ENCODE results near the gene SUV39H1.
A peak's percentile ranks its signal among the peaks of the same experiment; 100 is the strongest.
"Not testable (repeated sequence)": the region's sequence is repeated elsewhere in the genome, so short reads cannot be mapped to it uniquely, and the experiment has no call there.

SUV39H1 gene

DNA sequence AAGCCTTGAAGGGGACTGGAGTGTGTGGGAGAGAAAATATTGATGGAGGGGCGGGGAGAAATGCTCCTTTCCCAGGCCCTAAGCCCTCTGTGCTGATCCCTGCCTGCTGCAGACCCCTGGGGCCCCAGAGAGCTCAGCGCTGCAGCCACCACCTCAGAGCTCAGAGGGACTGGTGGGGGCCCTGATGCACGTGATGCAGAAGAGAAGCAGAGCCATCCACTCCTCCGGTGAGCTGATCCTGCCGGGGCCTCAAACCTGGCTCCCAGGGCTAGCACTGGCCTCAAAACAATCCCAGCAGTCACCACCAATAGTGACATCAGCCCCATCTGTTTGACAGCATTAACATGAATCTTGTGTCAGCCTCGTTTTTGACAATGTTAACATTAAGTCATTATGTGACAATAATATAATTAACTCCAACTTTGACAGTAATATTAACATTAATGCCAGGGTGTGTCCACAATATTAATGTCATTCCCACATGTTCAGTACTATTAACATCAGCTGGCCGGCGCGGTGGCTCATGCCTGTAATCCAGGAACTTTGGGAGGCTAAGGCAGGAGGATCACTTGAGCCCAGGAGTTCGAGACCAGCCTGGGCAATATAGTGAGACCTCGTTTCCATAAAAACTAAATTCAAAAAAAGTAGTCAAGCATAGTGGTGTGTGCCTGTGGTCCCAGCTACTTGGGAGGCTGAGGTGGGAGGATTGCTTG is 7.2 kb upstream of the SUV39H1 start:
- no peak for DNase-seq

DNA sequence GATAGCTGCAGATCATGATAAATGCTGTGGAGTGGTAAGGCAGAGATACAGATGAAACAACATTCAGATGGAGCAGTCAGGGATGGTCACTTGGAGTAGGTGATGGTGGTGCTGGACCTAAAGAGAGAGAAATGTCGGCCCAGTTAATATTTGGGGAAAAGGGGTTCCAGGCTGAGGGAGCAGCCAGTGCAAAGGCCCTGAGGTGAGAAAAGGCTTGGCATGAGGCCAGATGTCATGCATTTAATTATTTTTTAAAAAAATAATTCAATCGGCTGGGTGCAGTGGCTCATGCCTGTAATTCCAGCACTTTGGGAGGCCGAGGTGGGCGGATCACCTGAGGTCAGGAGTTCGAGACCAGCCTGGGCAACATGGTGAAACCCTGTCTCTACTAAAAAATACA is 4.8 kb upstream of the SUV39H1 start:
- not testable (repeated sequence) for DNase-seq

DNA sequence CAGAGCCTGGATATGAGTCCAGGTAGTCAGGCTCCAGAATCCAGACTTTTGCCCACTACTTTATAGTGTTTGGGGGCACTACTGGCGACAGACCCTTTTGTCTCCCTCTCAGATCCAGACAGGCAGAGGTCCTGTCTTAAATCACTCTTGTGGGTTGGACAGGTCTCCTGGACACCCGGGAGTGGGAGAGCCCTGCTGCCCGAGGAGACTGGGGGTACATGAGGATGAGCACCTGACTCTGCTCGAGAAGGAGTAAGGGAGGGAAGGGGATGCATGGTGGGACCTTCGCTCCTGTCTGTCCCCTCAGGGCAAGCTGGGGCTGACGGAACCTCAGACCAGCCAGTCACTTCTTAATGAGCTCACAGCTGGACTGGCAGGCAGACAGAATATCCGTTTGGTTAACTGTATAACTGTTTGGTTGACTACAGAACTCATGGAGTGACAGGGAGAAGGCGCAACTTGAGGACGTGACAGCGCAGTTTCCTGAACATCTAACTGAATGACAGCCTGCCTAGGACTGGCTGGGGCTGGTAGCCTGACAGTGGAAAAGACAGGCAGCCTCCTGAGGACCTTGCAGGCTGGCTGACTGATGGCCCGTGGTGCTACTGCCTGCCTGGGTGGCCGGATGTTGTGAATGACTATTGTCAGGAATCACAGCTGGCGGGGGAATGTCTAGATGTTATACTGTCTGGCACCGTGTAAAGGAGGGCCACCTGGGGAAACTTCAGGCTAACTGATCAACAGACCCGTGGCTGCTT is 1.6 kb upstream of the SUV39H1 start:
- no peak for DNase-seq

DNA sequence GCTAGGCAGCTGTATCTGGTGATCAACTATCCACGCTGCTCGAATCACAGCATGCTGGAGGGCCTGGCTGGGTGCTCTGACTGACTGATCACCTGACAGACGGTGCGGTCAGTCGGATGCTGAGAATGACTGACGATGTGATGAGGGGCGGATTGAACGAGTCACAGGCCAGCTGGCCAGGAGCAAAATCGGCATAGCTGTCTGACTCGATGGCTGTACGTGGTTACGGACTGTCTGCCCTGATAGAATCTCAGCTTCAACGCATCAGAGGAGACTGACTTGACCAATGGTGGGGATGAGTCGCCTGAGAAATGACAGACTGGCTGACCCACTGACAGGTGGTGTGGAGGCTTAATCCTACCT is 1.0 kb upstream of the SUV39H1 start:
- DNase-seq, result no peak

DNA sequence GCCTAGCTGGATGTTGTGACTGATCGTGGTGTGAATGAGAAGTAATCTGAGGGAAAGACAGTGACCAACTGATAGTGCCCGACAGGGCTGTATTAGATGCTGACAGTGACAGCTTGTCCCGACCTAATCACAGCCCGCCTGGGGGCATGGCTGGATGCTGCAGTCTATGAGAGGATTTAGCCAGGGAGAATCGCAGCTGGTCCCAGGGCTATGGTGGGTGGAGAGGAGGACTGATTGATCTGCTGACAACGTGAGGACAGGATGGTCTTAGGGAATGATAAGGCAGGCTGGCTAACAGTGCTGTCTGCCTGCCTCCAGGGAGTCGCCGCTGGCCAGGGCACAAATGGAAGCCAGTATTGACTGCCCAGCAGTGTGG is 621 bp upstream of the SUV39H1 start:
- no peak for DNase-seq

DNA sequence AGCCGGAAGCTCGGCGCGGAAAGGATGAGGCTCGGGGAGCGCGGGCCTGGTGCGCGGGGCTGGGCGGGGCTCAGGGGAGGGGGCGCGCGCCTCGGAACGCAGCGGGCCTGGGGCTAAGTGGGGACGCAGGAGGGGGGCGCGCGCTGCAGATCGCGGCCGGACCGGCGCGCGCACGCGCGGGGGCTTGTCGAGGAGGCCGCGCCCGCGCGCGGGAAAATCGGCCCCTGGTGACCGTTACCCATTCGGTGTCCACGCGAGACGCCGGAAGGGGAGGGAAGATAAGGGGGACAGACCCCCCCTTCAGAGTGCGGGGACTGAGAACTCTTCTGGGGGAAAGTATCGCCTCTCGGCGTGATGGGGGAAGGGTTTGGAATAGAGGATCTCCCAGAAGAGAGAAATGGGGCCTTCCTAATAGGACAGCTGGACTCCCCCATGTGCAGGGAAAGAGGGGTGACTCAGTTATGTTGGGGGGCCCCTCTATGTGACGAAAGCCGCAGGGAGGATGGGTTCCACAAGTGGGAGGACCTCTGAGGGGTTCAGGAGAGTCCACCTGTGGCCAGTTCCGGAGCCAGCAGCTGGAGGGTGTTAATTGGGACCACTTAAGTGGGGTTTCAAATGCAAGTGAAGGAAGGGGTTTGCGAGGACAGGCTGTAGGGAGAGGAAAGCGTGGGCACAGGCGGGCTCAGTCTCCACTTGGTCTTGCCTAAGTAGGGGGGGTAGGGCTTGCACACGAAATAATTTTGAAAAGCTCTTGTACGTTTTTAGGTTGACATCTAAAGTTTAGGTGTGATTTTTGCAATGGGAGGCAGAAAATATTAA is 584 bp downstream of the SUV39H1 start:
- DNase-seq, result peak; percentile 30

DNA sequence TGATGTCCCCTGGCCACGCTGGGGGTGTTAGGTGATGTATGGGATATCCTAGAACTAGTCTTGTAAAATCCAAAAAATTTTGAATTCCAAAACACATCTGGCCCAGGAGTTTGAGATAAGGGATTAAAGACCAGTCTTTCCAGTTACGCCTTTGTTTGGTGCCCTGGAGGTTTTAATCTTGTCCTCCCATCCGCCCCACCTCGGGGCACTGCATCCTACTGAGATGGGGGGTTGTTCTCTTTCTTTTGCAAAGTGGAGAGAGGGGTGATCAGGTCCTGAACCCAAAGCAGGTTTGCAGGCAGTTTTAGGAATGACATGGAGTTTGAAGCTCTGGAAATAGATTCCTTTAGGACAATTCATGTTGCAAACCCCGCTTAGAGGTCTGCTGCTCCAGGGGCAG is 1.8 kb downstream of the SUV39H1 start:
- no peak for DNase-seq

DNA sequence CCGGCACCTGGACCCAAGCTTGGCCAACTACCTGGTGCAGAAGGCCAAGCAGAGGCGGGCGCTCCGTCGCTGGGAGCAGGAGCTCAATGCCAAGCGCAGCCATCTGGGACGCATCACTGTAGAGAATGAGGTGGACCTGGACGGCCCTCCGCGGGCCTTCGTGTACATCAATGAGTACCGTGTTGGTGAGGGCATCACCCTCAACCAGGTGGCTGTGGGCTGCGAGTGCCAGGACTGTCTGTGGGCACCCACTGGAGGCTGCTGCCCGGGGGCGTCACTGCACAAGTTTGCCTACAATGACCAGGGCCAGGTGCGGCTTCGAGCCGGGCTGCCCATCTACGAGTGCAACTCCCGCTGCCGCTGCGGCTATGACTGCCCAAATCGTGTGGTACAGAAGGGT is 3.7 kb downstream of the SUV39H1 start:
- no peak for DNase-seq

DNA sequence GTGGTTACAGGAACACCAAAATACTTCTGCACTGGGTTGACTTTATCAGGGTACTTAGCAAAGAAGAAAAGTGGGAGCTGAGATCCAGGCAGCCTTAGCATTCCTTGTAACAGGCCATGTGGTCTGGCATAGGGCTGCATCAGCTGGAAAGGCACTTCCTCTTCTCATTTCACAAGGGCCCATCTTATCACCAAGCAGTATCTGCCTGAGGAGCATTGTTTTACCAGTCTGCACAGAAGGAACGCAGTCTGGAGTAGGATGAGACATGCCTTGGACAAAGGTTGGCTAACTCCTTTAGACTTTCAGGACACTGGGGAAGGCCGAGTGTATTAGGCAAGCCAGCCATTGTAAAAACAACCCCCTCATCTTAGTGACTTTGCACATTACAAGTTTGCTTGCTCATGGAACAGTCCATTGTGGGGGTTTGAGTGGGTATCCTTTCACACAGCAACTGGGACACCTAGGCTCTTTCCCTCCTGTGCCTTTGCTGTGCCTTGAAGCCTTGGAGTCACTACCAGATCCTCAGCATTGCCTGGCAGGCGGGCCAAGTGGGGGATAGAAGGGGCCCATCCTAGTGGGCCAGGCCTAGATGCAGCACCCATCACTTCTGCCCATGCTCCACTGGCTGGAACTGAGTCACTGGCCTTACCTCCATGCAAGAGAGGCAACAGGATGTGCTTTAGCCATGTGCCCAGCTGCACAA is 4.6 kb downstream of the SUV39H1 start:
- no peak for DNase-seq

DNA sequence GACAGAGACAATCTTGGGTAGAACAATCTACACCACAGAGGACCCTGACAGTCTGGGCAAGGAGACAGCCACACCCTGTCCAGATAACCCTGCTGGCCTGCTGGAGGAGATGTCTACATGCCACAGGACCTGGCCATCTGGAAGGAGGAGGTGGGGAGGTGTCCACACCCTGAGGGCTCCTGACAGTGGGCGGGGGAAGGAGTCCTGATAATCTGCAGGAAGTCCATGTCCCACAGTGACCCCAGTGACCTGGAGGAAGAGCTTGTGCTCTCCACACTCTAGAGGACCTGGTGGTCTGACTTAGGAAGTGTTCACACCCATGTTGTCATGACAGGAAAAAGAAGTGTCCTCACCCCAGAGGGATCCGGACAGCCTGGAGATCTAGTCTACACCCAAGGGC is 5.5 kb downstream of the SUV39H1 start:
- no peak for DNase-seq

DNA sequence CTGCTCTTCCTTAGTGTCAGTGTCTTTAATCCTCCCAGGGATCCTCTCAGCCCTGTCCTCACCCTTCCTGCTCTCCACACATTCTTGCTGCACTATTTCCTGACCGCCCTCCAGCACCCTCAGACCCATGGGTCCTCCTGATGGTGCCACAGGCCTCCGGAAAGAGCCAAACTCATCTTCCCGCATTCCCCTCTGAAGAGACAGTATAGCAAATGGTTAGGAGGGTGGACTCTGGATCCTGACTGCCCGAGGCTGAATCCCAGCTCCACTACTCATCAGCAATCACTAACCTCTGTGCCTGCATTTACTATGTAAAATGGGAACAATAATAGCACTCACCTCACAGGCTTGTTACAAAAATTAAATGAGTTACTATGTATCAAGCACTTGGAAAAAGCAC is 6.2 kb downstream of the SUV39H1 start:
- no peak for DNase-seq

DNA sequence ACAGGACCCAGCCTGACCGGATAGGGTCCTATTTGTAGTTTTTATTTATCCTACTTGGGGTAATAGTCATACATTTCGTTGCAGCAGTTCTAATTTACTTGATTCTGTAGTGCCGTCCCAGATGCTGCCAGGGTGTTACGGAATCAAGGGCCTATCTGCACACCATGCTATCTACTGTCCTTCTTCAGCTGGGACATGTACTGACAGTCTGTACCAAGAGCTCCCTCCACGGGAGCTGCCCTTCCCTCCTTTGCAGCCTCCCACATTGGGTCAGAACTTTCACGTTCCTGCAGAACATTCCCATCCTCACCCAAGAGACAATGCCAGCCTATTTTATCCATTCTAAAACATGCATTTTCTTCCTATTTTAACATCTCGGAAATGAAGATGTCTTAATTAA is 6.7 kb downstream of the SUV39H1 start:
- DNase-seq, result no peak

DNA sequence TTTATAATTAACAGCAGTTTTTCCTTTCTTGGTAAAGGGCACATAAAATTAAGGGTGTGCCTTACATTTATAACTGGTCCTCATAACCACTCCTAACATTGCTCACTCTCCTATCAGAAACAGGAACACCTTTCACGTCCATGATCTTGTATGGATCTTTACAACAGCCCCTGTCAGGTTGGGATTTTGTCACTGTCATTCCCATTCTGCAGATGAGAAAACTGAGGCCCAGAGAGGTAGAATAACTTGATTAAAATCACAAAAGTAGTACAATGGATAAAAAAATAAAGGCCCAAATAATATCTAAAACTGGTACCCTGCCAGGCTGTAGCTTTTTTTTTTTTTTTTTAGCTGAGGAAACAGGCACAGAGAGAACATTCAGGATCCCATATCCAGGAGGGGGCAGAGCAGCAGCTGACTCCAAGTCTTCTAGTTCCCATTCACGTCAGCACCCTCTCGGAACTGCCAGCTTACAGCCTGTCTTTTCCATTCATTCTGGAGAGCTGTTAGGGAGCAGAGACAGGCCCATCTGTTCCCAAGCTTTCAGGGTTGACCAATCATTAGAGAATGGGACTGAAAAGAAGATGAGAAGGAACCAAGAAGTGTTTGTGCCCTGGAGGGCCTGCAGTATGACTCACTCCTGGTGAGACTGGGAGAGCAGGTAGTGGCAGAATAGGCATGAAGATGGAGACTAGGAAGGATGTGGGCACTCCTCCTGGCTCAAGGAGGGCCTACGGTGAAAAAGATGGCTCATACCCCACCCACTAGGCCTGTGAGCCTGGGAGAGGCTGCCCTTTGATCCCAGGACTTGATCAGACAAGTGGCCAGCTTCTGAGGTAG is 7.3 kb downstream of the SUV39H1 start:
- DNase-seq, result no peak

DNA sequence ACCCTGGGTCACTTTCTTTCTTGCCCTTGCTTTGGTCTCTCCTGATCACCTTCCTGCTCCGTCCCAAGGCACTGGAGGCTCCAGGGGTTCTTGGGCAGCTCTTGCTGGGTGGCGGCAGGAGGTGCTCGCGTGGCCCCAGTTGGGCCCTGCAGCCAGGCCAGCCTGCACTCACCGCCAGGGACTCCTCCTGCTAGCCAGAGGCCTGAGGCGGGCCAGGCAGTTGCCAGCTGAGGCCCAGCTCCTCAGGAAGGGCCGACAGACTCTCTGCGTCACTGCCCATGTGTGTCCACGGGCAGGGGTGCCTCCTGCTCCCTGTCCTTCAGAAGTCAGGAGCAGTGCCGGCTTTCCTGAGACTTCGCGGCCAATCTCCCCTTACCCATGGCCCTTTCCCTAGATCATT is 9.3 kb downstream of the SUV39H1 start:
- DNase-seq, result no peak

DNA sequence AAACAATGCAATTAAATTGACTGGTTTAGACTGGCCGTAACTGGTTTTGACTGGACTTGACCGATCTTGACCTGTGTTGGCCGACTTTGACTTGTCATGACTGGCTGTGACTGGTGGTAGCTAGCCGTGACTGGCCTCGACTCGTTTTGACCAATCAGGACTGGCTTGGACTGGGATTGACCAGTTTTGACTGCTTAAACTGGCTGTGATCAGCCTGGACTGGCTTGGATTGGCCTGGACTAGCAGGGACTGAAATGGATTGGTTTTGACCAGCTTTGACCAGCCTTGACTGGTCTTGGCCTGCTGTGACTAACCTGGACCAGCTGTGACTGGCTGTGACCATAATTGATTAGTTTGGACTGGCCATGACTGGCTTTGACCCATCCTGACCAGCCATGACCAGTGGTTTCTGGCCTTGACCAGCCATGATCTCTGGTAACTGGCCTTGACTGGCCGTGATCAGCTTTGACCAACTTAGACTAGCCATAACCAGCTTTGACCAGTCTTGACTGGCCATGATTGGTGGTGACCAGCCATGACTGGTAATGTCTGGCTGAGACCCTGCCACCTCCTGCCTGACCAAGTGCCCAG is 13.1 kb downstream of the SUV39H1 start:
- DNase-seq, result no peak

DNA sequence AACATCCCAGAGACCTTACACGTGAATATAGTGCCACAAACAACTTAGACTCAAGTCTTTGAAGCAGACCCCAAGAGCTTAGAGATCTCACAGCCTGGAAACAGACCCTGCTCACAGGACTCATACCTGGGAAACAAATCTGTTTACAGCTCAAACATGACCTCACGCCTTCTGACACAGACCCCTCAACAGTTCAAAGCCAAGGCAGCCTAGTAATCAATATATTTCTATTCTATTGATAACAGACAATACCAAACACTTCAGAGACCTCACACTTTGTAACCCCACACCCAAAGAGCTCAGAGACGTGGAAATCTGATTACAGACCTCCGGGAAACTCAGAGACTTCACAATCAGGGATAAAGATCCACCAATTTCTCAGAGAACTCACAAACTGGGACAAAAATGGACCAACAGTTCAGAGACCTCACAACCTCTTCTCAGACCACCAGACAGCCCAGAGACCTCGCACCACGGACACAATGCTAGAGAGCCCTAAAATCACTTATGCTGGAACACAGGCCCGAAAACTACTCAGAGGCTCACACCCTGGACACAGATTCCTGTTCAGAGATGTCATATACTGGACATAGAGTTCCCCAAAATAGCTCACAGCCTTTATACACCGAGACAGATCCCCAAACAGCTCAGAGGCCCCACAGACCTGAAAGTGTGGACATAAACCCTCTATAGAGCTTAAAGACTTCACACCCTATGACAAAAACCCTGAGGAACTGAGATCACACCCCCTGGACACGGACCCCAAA is 14.8 kb downstream of the SUV39H1 start:
- no peak for DNase-seq

DNA sequence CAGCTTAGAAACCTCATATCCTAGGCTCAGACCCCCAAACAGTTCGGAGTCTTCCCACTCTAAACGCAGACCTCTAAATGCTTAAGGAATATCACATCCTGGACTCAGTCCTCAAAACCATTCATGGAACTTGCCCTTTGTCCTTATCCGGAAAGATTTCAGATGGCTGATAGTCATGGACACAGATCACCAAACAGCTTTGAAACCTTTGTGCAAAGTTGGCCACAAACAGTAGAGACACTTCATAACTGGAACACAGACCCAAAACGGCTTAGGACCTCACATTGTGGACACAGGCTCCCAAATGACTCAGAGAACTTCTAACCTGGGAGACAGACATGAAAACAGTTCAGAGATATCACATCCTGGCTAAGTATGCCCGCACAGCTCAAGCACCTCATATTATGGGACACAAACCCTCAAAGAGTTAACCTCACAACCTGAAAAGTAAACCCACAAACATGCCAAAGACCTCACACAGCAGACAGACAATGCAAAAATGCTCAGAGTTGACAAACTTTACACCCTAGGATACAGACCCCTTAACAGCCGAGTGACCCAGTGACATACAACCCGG is 15.5 kb downstream of the SUV39H1 start:
- no peak for DNase-seq

DNA sequence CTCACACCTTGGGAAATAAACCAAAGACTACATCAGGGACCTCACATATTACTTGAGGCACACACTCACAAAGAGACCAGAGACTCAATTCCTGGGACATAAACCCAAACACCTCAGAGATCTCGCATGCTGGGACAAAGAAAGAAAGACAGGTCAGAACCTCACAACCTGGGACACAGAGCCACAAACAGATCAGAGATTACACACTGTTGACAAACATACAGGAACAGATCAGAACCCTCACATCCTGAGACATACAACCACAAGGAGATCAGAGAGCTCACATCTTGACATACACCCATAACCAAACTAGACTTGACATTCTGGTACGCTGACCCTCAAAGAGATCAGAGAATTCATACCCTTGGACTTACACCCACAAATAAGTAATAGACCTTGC is 17.3 kb downstream of the SUV39H1 start:
- DNase-seq, result no peak

DNA sequence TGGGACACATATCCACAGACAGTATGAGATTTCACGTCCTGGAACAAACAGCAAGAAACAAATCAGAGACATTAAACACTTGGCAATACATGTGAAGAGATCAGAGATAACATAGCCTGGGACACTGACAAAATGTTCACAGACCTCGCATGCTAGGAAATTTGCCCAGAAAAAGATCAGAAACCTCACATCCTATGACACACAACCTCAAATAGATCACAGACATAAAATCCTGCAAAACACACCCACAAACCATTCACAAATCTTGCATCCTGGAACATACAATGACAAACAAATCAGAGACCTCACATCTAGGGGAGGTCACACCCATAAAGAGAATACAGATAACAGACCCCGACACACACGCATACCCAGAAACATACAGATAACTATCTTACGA is 18.0 kb downstream of the SUV39H1 start:
- DNase-seq, result no peak

DNA sequence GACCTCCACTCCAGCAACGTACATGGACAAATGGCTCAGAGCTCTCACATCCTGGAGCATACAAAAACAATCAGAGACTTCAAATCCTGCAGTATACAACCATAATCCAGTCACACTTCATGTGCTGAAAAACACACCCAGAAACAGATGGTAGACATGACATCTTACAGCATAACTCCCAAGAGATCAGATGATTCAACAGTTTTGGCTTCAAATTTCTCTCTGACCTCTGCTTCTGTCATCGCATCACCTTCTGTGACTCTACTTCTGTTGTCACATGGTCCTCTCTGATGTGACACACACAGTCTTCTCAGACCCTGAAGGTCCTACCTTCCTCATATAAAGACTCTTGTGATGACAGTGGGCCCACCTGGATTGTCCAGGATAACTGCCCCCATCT is 18.5 kb downstream of the SUV39H1 start:
- DNase-seq, result no peak

Data from stimulated activated CD4-positive, alpha-beta T cell treated with anti-CD3 and anti-CD28 coated beads, Interleukin-4, amount 100 ng/mL, for 24 hours (primary cell).